HCT116 (cell line): Measurements from ENCODE around the gene C20orf141.

Experiments
- EZH2 ChIP-seq: fragments of 200-600 bp; sonication (generic); IDR thresholded peaks from 2 replicates; pipeline ENCODE4 v1.6.1; 2017; ENCODE audit warnings: antibody characterized with exemption, mixed run types
- EZH2phosphoT487 ChIP-seq: fragments of 200-600 bp; IDR thresholded peaks from 2 replicates; pipeline ENCODE4 v1.6.1; 2018; ENCODE audit warnings: antibody characterized with exemption, borderline replicate concordance
- JUND ChIP-seq: IDR thresholded peaks from 2 replicates; pipeline ENCODE4 v1.6.1; 2012
- POLR2A ChIP-seq: IDR thresholded peaks from 2 replicates; pipeline ENCODE4 v1.7.0; 2011; ENCODE audit warnings: borderline replicate concordance; ENCODE audit not compliant: insufficient read depth, insufficient read length; ENCODE audit errors: extremely low read depth
- ZFX ChIP-seq: fragments of 450-650 bp; IDR thresholded peaks from 2 replicates; pipeline ENCODE4 v1.6.1; 2017
- TF ChIP-seq, protein P1 (sequence below): IDR thresholded peaks from 2 replicates; pipeline ENCODE4 v1.6.1; 2012
- TF ChIP-seq, protein P2 (sequence below), 3 experiments: fragments of 200-600 bp in 1 of 3; sonication (generic) in 1 of 3; IDR thresholded peaks in 2 of 3; conservative IDR thresholded peaks in 1 of 3; 2 replicates each; pipeline ENCODE4 v1.5.1; 2012 to 2017; ENCODE audit warnings: low read depth in 2 of 3, low read length in 2 of 3, antibody characterized with exemption in 1 of 3, borderline replicate concordance in 1 of 3, control low read depth in 1 of 3, mild to moderate bottlenecking in 1 of 3, mixed read lengths in 1 of 3, mixed run types in 1 of 3, moderate library complexity in 1 of 3; ENCODE audit not compliant: insufficient read depth in 1 of 3

DNA sequence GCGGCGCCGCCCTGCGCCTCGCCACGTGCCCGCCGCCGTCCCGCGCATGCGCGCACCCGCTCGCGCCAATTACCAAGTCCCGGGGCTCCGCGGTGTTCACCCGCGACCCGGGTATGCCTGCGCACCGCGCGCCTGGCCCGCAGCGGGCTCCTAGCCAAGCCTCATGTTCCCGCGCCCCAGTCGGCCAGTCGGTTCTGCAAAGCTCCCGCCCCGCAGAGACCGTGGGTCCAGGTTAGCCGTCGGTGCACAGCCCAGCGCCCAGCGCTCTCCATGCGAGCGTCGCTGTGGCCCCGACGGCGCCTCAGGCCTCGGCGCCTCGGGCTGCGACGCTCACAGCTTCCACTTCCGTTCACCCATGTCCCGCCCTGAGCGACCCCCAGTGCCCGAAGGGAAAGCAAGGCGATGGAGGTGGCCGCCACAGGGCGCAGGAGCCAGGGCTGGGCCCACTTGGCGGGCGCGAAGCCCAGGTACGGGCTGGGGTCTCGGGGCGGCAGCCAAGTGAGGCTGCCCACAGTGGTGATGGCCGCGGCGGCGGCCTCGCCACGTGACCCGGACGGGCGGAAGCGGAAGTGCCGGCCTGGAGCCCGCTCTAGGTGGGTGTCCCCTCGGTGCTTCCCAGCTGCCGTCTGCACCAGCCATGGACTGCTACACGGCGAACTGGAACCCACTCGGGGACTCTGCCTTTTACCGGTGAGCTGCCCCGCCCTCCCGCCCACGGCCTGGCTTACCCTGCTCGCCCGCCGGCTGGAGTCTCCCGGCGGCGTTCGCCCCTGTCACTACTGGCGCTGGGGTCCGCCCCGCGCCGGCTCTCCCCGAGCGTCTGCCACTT, 25.6 kb downstream of the C20orf141 start, which contains the start of the genes PCED1A and VPS16:
- TF ChIP-seq POLR2A: peak; percentile 63
- no peak for TF ChIP-seq EZH2
- TF ChIP-seq, protein P1, sequence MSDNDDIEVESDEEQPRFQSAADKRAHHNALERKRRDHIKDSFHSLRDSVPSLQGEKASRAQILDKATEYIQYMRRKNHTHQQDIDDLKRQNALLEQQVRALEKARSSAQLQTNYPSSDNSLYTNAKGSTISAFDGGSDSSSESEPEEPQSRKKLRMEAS: peak; percentile 91
- TF ChIP-seq EZH2phosphoT487: no peak
- TF ChIP-seq, protein P2, sequence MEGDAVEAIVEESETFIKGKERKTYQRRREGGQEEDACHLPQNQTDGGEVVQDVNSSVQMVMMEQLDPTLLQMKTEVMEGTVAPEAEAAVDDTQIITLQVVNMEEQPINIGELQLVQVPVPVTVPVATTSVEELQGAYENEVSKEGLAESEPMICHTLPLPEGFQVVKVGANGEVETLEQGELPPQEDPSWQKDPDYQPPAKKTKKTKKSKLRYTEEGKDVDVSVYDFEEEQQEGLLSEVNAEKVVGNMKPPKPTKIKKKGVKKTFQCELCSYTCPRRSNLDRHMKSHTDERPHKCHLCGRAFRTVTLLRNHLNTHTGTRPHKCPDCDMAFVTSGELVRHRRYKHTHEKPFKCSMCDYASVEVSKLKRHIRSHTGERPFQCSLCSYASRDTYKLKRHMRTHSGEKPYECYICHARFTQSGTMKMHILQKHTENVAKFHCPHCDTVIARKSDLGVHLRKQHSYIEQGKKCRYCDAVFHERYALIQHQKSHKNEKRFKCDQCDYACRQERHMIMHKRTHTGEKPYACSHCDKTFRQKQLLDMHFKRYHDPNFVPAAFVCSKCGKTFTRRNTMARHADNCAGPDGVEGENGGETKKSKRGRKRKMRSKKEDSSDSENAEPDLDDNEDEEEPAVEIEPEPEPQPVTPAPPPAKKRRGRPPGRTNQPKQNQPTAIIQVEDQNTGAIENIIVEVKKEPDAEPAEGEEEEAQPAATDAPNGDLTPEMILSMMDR (IDR thresholded peaks at IDR 0.05 in 2 of 3, conservative IDR thresholded peaks at IDR 0.05 in 1 of 3; ENCODE audit: borderline replicate concordance in 1 of 3, insufficient read depth in 1 of 3, low read depth in 2 of 3, low read length in 2 of 3): no peak
- TF ChIP-seq ZFX: peak; percentile 94
- no peak for TF ChIP-seq JUND
